Measurements from ENCODE around the gene NR2F6. TPM values are rescaled to one million over a fixed set of nuclear protein-coding genes. Genes with fewer than 3 reads are reported as not detected.
"Not testable (repeated sequence)": the region's sequence is repeated elsewhere in the genome, so short reads cannot be mapped to it uniquely, and the experiment has no call there.

NR2F6 gene
- total RNA-seq, 1 donor from 2014 or later = 16.5 TPM

DNA sequence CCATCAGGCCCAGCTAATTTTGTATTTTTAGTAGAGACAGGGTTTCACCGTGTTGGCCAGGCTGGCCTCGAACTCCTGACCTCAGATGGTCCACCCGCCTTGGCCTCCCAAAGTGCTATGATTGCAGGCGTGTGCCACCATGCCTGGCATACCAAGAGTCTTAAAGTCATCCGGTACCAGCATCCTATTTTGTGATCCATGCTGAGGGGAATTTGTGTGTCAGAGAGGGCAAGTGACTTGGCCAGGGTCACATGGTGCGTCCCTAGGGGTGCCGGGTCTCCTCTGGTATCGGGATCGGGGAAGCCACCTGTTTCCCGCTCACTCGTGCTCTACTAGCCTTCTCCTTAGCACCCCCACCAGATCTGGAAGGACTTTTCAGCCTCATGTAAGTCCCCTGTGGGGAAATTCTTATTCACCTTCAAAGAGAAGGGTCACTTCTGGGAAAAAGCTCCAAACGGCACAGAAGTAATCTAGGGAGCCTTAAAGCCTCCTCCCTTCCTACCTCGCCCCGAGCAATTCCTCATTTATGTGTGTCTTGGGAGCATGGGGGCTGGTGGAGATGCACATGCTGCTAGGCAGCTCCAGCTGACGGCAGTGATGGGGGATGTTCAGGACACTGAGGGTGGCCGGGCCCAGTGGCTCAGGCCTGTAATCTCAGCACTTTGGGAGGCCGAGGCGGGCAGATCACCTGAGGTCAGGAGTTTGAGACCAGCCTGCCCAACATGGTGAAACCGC is 29.9 kb upstream of the NR2F6 start:
- no peak overlapping the region for H3K27ac Mint-ChIP-seq
- DNase-seq = no peak
- intact Hi-C loops (cut with micrococcal nuclease) = no loop called here
- no peak overlapping the region for H3K4me3 Mint-ChIP-seq
- peaks cover 32% of the 10 kb centered on the region for H3K36me3 Mint-ChIP-seq (ENCODE audit: low read depth)
- H3K27me3 Mint-ChIP-seq = no peaks in the 10 kb centered on the region
- no peaks in the 10 kb centered on the region for H3K4me1 Mint-ChIP-seq
- H3K9me3 Mint-ChIP-seq = no peaks in the 10 kb centered on the region

DNA sequence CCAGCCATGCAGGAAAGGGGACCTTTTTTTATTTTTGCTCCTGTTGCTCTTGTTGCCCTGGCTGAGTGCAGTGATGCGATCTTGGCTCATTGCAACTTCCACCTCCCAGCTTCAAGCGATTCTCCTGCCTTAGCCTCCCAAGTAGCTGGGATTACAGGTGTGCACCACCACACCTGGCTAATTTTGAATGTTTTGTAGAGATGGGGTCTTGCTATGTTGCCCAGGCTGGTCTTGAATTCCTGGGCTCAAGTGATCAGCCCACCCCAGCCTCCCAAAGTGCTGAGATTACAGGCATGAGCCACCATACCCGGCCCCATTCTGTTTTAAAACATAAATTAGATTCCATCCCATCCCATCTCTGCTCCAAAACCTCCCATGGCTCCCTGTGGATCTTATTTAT is 29.2 kb upstream of the NR2F6 start:
- H3K4me3 Mint-ChIP-seq; H3K27ac Mint-ChIP-seq; intact Hi-C loops (cut with micrococcal nuclease); DNase-seq; H3K4me1 Mint-ChIP-seq; H3K9me3 Mint-ChIP-seq; H3K27me3 Mint-ChIP-seq: not testable (repeated sequence)
- peaks cover 35% of the 10 kb centered on the region for H3K36me3 Mint-ChIP-seq (ENCODE audit: low read depth)

- H3K9me3 Mint-ChIP-seq = no peaks in the 10 kb centered on the region
- H3K4me1 Mint-ChIP-seq = peaks cover 14% of the 10 kb centered on the region
- DNase-seq = no peak
- intact Hi-C loops (cut with micrococcal nuclease) = no loop called here
- peak overlapping the region; percentile 95 for H3K4me3 Mint-ChIP-seq
- peaks cover 19% of the 10 kb centered on the region for H3K36me3 Mint-ChIP-seq (ENCODE audit: low read depth)
- H3K27ac Mint-ChIP-seq = no peak overlapping the region
- H3K27me3 Mint-ChIP-seq = no peaks in the 10 kb centered on the region
Measured at GRCh38 chr19:17268754-17269153, 23.0 kb upstream of the NR2F6 start.

GRCh38 chr19:17266975-17267788 is 21.5 kb upstream of the NR2F6 start, which contains the start of gene BABAM1:
Gene BABAM1 (plus strand): TSS chr19:17267443. CDS start chr19:17268807, 1,364 bp downstream.
- peak; percentile 98 for DNase-seq
- H3K27me3 Mint-ChIP-seq = no peaks in the 10 kb centered on the region
- H3K36me3 Mint-ChIP-seq (ENCODE audit: low read depth) = peaks cover 15% of the 10 kb centered on the region
- peaks cover 14% of the 10 kb centered on the region for H3K4me1 Mint-ChIP-seq
- peak within 1 kb of the TSS; percentile 95 for H3K4me3 Mint-ChIP-seq
- H3K27ac Mint-ChIP-seq = peak within 1 kb of the TSS; percentile 79
- no peaks in the 10 kb centered on the region for H3K9me3 Mint-ChIP-seq
- intact Hi-C loops (cut with micrococcal nuclease) = loop anchor here (1.0 to 2.0 kb wide), 4 partner anchors 38 to 244 kb away; partner anchors contain the start of genes DDA1, MRPL34, PGLS and USE1

DNA sequence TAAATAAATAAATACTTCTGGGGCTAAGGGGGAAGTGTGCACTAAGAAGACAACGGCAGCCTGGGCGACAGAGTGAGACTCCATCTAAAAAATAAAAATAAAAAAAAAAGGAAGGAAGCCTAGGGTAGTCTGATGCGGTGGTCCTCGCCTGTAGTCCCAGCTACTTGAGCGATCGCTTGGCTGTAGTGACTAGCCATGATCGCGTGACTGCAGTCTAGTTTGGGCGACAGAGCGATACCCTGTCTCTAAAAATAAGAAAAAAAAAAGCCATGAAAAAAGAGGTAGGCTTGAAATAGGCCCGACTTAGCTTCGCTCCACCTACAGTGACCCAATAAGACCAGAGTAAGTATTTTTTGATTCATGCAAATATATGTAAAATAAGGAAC is 20.9 kb upstream of the NR2F6 start:
- intact Hi-C loops (cut with micrococcal nuclease) = loop anchor here (2.0 kb wide), 1 partner anchor 52 kb away; the partner anchor contains the start of gene USE1
- H3K4me1 Mint-ChIP-seq = peaks cover 14% of the 10 kb centered on the region
- H3K9me3 Mint-ChIP-seq = no peaks in the 10 kb centered on the region
- H3K27me3 Mint-ChIP-seq = no peaks in the 10 kb centered on the region
- peaks cover 13% of the 10 kb centered on the region for H3K36me3 Mint-ChIP-seq (ENCODE audit: low read depth)
- H3K4me3 Mint-ChIP-seq = peak overlapping the region; percentile 95
- DNase-seq = no peak
- peak overlapping the region; percentile 79 for H3K27ac Mint-ChIP-seq

GRCh38 chr19:17266026-17266425 is 20.3 kb upstream of the NR2F6 start:
- H3K27me3 Mint-ChIP-seq = no peaks in the 10 kb centered on the region
- DNase-seq = no peak
- intact Hi-C loops (cut with micrococcal nuclease) = loop anchor here (2.0 kb wide), 1 partner anchor 51 kb away; the partner anchor contains the start of gene USE1
- H3K27ac Mint-ChIP-seq = no peak overlapping the region
- H3K4me3 Mint-ChIP-seq = no peak overlapping the region
- peaks cover 14% of the 10 kb centered on the region for H3K4me1 Mint-ChIP-seq
- peaks cover 9% of the 10 kb centered on the region for H3K36me3 Mint-ChIP-seq (ENCODE audit: low read depth)
- H3K9me3 Mint-ChIP-seq = no peaks in the 10 kb centered on the region

GRCh38 chr19:17264641-17264979 is 18.9 kb upstream of the NR2F6 start, which contains the start of gene USHBP1:
Gene USHBP1 (minus strand): TSS chr19:17264745. CDS start chr19:17264299, 446 bp downstream.
- Mint-ChIP-seq H3K36me3 (ENCODE audit: low read depth) (peaks cover 6% of the 10 kb centered on the region), H3K9me3 (no peaks in the 10 kb centered on the region), H3K4me3 (no peak within 1 kb of the TSS), H3K4me1 (peaks cover 16% of the 10 kb centered on the region), H3K27me3 (peaks cover 2% of the 10 kb centered on the region), H3K27ac (no peak within 1 kb of the TSS)
- DNase-seq = peak; percentile 71
- intact Hi-C loops (cut with micrococcal nuclease) = no loop called here

DNA sequence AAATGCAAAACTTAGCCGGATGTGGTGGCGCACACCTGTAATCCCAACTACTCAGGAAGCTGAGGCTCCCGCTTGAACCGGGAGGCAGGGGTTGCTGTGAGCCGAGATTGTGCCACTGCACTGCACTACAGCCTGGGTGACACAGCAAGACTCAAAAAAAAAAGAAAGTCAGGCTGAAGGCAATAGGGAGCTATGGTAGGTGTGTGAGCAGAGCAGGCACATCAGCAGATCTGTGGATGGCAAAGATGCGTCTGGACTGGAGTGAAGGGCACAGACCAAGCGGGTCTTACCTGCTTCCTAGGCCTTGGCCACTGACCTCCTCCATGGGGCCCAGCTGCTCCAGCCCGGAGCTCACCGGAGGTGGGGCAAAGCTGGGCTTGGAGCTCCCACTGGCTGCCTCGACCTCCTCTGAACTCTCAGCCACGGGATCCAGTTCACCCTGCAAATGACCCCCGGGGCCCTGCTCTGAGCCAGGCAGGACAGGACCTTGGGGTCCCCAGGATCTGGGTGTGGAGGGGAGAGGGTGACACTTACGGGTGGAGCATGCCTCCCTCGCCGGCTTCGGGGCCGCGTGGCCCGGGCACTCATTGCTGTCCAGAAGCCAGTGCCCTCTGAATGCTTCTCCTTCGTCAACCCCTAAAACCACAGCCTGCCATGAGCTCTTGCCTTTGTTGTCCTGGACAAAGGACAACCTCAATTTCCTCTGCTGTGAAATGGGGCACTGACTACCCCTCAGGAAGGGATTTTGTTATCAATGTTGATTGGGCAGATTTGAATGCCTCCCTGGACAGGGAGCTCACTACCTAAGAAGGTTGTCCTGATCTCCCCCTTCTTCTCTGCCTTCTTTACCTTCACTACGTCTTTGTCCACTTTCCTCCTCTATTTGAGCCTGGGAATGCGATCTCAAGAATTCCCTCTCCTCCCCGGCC is 18.3 kb upstream of the NR2F6 start:
- no peak for DNase-seq
- H3K27me3 Mint-ChIP-seq = peaks cover 2% of the 10 kb centered on the region
- no peak overlapping the region for H3K4me3 Mint-ChIP-seq
- H3K27ac Mint-ChIP-seq = no peak overlapping the region
- peaks cover 5% of the 10 kb centered on the region for H3K36me3 Mint-ChIP-seq (ENCODE audit: low read depth)
- intact Hi-C loops (cut with micrococcal nuclease) = no loop called here
- no peaks in the 10 kb centered on the region for H3K9me3 Mint-ChIP-seq
- peaks cover 16% of the 10 kb centered on the region for H3K4me1 Mint-ChIP-seq

- H3K4me3 Mint-ChIP-seq = no peak overlapping the region
- peaks cover 2% of the 10 kb centered on the region for H3K36me3 Mint-ChIP-seq (ENCODE audit: low read depth)
- intact Hi-C loops (cut with micrococcal nuclease) = no loop called here
- H3K27ac Mint-ChIP-seq = no peak overlapping the region
- H3K4me1 Mint-ChIP-seq = peaks cover 14% of the 10 kb centered on the region
- no peak for DNase-seq
- H3K27me3 Mint-ChIP-seq = peaks cover 2% of the 10 kb centered on the region
- no peaks in the 10 kb centered on the region for H3K9me3 Mint-ChIP-seq
Measured at GRCh38 chr19:17262557-17262956, 16.8 kb upstream of the NR2F6 start.

- DNase-seq = peak; percentile 96
- Mint-ChIP-seq H3K4me1 (peaks cover 8% of the 10 kb centered on the region), H3K27ac (no peak overlapping the region)
Measured at GRCh38 chr19:17260842-17261325, 15.2 kb upstream of the NR2F6 start.

GRCh38 chr19:17259934-17260333 is 14.2 kb upstream of the NR2F6 start:
- intact Hi-C loops (cut with micrococcal nuclease) = no loop called here
- Mint-ChIP-seq H3K9me3 (no peaks in the 10 kb centered on the region), H3K27me3 (peaks cover 2% of the 10 kb centered on the region), H3K4me3 (no peak overlapping the region), H3K27ac (no peak overlapping the region), H3K36me3 (ENCODE audit: low read depth) (no peaks in the 10 kb centered on the region), H3K4me1 (peaks cover 8% of the 10 kb centered on the region)
- DNase-seq = no peak

More at GRCh38 chr19:17260842-17261325, 15.2 kb upstream of the NR2F6 start:
- H3K36me3 Mint-ChIP-seq (ENCODE audit: low read depth) = no peaks in the 10 kb centered on the region
- H3K9me3 Mint-ChIP-seq = no peaks in the 10 kb centered on the region
- no peak overlapping the region for H3K4me3 Mint-ChIP-seq
- intact Hi-C loops (cut with micrococcal nuclease) = loop anchor here (1.0 kb wide), 1 partner anchor 21 kb away; no protein-coding TSS in a partner anchor
- peaks cover 2% of the 10 kb centered on the region for H3K27me3 Mint-ChIP-seq

DNA sequence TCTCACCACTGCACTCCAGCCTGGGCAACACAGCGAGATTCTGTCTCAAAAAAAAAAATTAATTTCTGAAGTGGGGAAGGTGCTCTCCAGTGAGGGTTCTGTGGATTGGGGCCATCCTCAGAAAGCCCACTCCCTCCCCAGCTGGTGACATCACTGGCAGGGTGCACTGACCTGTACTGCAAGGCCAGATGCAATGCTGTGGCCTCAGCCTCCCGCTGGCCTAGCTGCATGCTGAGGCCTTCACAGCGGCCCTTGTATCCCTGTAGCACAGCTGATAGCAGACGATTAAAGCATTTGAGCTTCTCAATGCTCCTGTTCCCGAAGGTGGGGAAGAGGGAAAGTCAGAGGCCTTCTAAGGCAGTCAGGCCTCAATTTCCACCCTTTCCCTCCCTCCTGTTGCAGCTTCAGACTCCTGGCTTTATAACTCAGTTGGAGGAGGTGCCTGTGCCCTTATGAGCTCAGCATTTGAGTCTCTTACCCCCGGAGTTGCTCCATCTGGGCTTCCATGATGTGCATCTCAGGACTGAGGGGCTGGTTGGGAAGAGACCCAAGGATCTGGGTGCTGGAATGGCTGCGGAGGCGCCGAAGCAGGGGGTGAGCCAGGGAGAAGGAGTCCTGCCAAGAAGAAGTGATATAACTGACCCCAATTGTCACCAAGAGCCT is 13.5 kb upstream of the NR2F6 start:
- peaks cover 2% of the 10 kb centered on the region for H3K27me3 Mint-ChIP-seq

GRCh38 chr19:17256130-17256529 is 10.4 kb upstream of the NR2F6 start:
- Mint-ChIP-seq H3K4me3 (no peak overlapping the region), H3K36me3 (ENCODE audit: low read depth) (no peaks in the 10 kb centered on the region), H3K27ac (no peak overlapping the region), H3K27me3 (peaks cover 2% of the 10 kb centered on the region), H3K4me1 (peaks cover 3% of the 10 kb centered on the region), H3K9me3 (no peaks in the 10 kb centered on the region)
- intact Hi-C loops (cut with micrococcal nuclease) = no loop called here
- no peak for DNase-seq

More for the DNA sequence above, 13.5 kb upstream of the NR2F6 start:
- H3K4me3 Mint-ChIP-seq = no peak overlapping the region
- intact Hi-C loops (cut with micrococcal nuclease) = no loop called here
- H3K27ac Mint-ChIP-seq = no peak overlapping the region
- peaks cover 3% of the 10 kb centered on the region for H3K4me1 Mint-ChIP-seq
- no peaks in the 10 kb centered on the region for H3K9me3 Mint-ChIP-seq
- no peaks in the 10 kb centered on the region for H3K36me3 Mint-ChIP-seq (ENCODE audit: low read depth)
- DNase-seq = peak; percentile 53

Data from activated CD4-positive, alpha-beta T cell treated with anti-CD3 and anti-CD28 coated beads, Interleukin-2, amount 10 ng/mL, durations not matched to agents 24 days and 14 days (primary cell).